ENCODE measurements around the gene CES3.

CES3 gene

DNA sequence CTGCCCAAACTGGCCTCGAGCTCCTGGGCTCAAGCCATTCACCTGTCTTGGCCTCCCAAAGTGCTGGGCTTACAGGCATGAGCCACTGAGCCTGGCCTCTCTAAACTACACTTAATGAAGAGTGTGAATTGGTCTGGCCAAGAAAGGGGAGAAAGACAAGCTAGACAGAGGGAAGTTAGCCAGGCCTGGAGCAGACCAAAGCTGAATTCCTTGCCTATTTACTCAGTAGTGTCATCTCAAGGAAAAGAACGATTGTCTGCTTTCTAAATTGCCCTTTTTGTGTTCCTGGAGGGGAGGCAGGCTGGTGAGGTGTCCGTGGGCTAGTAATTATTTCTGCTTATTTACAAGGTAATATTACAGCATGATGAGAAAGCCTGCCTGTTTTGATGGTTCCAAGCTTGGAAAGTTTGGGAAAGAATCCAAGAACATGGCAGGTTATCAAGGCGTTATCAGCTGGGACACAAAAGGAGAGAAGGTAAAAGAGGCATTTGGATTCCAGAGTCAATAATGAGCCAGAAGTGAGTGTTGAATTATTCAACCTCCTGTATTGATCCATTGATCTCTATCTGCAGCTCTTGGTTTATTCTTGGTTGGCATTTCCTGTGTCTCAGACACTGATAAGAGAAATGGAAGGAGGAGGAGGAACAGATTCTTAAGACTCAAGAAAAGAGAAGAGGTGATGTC, 61.6 kb downstream of the CES3 start:
- TF ChIP-seq, protein P1, sequence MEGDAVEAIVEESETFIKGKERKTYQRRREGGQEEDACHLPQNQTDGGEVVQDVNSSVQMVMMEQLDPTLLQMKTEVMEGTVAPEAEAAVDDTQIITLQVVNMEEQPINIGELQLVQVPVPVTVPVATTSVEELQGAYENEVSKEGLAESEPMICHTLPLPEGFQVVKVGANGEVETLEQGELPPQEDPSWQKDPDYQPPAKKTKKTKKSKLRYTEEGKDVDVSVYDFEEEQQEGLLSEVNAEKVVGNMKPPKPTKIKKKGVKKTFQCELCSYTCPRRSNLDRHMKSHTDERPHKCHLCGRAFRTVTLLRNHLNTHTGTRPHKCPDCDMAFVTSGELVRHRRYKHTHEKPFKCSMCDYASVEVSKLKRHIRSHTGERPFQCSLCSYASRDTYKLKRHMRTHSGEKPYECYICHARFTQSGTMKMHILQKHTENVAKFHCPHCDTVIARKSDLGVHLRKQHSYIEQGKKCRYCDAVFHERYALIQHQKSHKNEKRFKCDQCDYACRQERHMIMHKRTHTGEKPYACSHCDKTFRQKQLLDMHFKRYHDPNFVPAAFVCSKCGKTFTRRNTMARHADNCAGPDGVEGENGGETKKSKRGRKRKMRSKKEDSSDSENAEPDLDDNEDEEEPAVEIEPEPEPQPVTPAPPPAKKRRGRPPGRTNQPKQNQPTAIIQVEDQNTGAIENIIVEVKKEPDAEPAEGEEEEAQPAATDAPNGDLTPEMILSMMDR (IDR thresholded peaks at IDR 0.05; ENCODE audit: low read depth, low read length): no peak
- Histone ChIP-seq H3K27me3 (ENCODE audit: insufficient read depth, low read depth, severe bottlenecking) (no peaks in the 10 kb centered on the region), H3K36me3 (no peaks in the 10 kb centered on the region), H3K27ac (no peak overlapping the region), H3K9me3 (ENCODE audit: severe bottlenecking) (no peaks in the 10 kb centered on the region), H3K4me3 (ENCODE audit: low read depth, low read length) (no peak overlapping the region)
- DNase-seq: peak; percentile 0

DNA sequence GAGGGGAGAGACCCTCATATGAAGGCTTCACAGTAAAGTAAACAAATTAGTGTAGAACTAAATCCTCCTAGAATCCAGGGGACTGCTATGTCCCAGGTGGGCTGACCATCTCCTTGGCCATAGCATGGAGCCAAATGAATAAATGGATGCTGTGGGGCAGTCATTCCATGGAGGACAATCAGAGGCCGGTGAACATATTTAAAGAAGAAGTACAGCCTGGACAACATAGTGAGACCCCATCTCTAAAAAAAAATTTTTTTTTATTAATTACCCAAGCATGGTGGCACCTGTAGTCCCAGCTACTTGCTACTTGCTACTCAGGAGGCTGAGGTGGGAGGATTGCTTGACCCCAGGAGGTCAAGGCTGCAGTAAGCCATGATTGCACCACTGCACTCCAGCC, 62.6 kb downstream of the CES3 start:
- Histone ChIP-seq H3K4me3 (ENCODE audit: low read depth, low read length) (no peak overlapping the region), H3K36me3 (no peaks in the 10 kb centered on the region), H3K9me3 (ENCODE audit: severe bottlenecking) (no peaks in the 10 kb centered on the region), H3K27ac (no peak overlapping the region), H3K27me3 (ENCODE audit: insufficient read depth, low read depth, severe bottlenecking) (no peaks in the 10 kb centered on the region)
- TF ChIP-seq, protein P1 (IDR thresholded peaks at IDR 0.05; ENCODE audit: low read depth, low read length): no peak
- no peak for DNase-seq
